ENCODE results near the gene SPTBN5. TPM values are rescaled to one million over a fixed set of nuclear protein-coding genes. Genes with fewer than 3 reads are reported as not detected.

The SPTBN5 gene
- total RNA-seq, 2 donors from 2014 or later: 0.63 to 1.3 TPM

- peaks cover 0 to 14% of the 10 kb centered on the region in 2 donors for H3K4me1 ChIP-seq
- H3K27ac ChIP-seq: no peak overlapping the region
- no peak overlapping the region for H3K4me3 ChIP-seq
- H3K36me3 ChIP-seq: peaks cover 42% of the 10 kb centered on the region
- H3K27me3 ChIP-seq: no peaks in the 10 kb centered on the region
- TF ChIP-seq, protein P1, sequence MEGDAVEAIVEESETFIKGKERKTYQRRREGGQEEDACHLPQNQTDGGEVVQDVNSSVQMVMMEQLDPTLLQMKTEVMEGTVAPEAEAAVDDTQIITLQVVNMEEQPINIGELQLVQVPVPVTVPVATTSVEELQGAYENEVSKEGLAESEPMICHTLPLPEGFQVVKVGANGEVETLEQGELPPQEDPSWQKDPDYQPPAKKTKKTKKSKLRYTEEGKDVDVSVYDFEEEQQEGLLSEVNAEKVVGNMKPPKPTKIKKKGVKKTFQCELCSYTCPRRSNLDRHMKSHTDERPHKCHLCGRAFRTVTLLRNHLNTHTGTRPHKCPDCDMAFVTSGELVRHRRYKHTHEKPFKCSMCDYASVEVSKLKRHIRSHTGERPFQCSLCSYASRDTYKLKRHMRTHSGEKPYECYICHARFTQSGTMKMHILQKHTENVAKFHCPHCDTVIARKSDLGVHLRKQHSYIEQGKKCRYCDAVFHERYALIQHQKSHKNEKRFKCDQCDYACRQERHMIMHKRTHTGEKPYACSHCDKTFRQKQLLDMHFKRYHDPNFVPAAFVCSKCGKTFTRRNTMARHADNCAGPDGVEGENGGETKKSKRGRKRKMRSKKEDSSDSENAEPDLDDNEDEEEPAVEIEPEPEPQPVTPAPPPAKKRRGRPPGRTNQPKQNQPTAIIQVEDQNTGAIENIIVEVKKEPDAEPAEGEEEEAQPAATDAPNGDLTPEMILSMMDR (IDR thresholded peaks at IDR 0.05): no peak
- DNase-seq (ENCODE audit: low spot score): no peak
- no peaks in the 10 kb centered on the region for H3K9me3 ChIP-seq
Measured at GRCh38 chr15:41824062-41824745, 69.6 kb downstream of the SPTBN5 start.

DNA sequence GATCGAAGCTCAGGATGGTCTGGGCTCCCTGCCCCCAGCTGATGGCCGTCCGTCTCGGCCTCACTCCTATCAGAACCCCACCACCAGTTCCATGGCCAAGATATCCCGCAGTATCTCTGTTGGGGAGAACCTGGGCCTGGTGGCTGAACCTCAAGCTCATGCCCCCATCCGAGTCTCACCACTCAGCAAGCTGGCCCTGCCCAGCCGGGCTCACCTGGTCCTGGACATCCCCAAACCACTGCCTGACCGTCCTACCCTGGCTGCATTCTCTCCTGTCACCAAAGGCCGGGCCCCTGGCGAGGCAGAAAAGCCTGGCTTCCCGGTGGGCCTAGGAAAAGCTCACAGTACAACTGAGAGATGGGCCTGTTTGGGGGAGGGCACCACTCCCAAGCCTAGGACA lies 70.4 kb downstream of the SPTBN5 start:
- peaks cover 49% of the 10 kb centered on the region for H3K36me3 ChIP-seq

GRCh38 chr15:41822957-41823356 lies 70.9 kb downstream of the SPTBN5 start:
- DNase-seq (ENCODE audit: low spot score): no peak
- H3K4me3 ChIP-seq: no peak overlapping the region

More for the DNA sequence above, 70.4 kb downstream of the SPTBN5 start:
- Histone ChIP-seq H3K4me1 (peaks cover 0 to 7% of the 10 kb centered on the region in 2 donors), H3K27me3 (no peaks in the 10 kb centered on the region), H3K4me3 (no peak overlapping the region), H3K9me3 (no peaks in the 10 kb centered on the region), H3K27ac (no peak overlapping the region)
- DNase-seq (ENCODE audit: low spot score): no peak
- TF ChIP-seq, protein P1 (IDR thresholded peaks at IDR 0.05): no peak

GRCh38 chr15:41822471-41822870 lies 71.4 kb downstream of the SPTBN5 start:
- no peak overlapping the region for H3K4me3 ChIP-seq
- no peak for DNase-seq (ENCODE audit: low spot score)
- H3K36me3 ChIP-seq: peaks cover 59% of the 10 kb centered on the region
- H3K4me1 ChIP-seq: peaks cover 0 to 4% of the 10 kb centered on the region in 2 donors
- no peak overlapping the region for H3K27ac ChIP-seq
- no peaks in the 10 kb centered on the region for H3K9me3 ChIP-seq
- TF ChIP-seq, protein P1 (IDR thresholded peaks at IDR 0.05): no peak
- no peaks in the 10 kb centered on the region for H3K27me3 ChIP-seq

More at GRCh38 chr15:41822957-41823356, 70.9 kb downstream of the SPTBN5 start:
- Histone ChIP-seq H3K27me3 (no peaks in the 10 kb centered on the region), H3K9me3 (no peaks in the 10 kb centered on the region), H3K36me3 (peaks cover 54% of the 10 kb centered on the region), H3K27ac (no peak overlapping the region), H3K4me1 (peaks cover 0 to 6% of the 10 kb centered on the region in 2 donors)
- TF ChIP-seq, protein P1 (IDR thresholded peaks at IDR 0.05): no peak

- H3K27ac ChIP-seq: no peak overlapping the region
- H3K9me3 ChIP-seq: no peaks in the 10 kb centered on the region
- no peaks in the 10 kb centered on the region for H3K27me3 ChIP-seq
- DNase-seq (ENCODE audit: low spot score): no peak
- H3K36me3 ChIP-seq: peaks cover 65% of the 10 kb centered on the region
- TF ChIP-seq, protein P1 (IDR thresholded peaks at IDR 0.05): no peak
- H3K4me1 ChIP-seq: no peaks in the 10 kb centered on the region
- H3K4me3 ChIP-seq: no peak overlapping the region
Measured at GRCh38 chr15:41821831-41822230, 72.0 kb downstream of the SPTBN5 start.
